Heart left ventricle (tissue), 13 donors: ENCODE measurements around the gene CDH2.

Experiments
- CTCF ChIP-seq, 12 donors: fragments of 200-600 bp; sonication (generic) in 4 of 12; IDR thresholded peaks; one replicate each; pipeline versions ENCODE4 v1.5.0 to v1.8.0; 2018 to 2022; ENCODE audit warnings: antibody characterized with exemption in 12 of 12, mild to moderate bottlenecking in 5 of 12
- POLR2A ChIP-seq, 2 donors: fragments of 450-650 bp; IDR thresholded peaks; one replicate each; pipeline ENCODE4 v1.6.1; 2017; ENCODE audit warnings: antibody characterized with exemption in 2 of 2, mild to moderate bottlenecking in 2 of 2, moderate library complexity in 2 of 2
- donor health status: ischemic (EF 13 %, LVEDD 7.1; RV severe dilation, severe dysfunction).
- donor health status: DM: no; HTN: yes; CAD: no.
- donor health status: DM: no; HTN: no; CAD: no.
- donor health status: ischemic (EF 25% LVEDD 6.9; RV normal size, moderate dysfunction).
- donor health status: ischemic (EF 25% LVEDD 5.7; RV mildly dilated, moderate dysfunction).
- donor health status: ischemic (EF 35%, LVEDD 5.7; RV mildly dilated, moderate dysfunction).
- donor health status: nonischemic (EF 11% LVEDD 7.7; RV severe dilation, severe dysfunction).
- donor health status: DM: yes; HTN: yes; CAD: no.
- donor health status: PGD.
- donor health status: ischemic (EF 29% LVEDD 5.4; RV normal size, mild dysfunction).
- donor health status: nonischemic (EF 23%, LVEDD 6.1; RV moderate dilation, normal function).

DNA sequence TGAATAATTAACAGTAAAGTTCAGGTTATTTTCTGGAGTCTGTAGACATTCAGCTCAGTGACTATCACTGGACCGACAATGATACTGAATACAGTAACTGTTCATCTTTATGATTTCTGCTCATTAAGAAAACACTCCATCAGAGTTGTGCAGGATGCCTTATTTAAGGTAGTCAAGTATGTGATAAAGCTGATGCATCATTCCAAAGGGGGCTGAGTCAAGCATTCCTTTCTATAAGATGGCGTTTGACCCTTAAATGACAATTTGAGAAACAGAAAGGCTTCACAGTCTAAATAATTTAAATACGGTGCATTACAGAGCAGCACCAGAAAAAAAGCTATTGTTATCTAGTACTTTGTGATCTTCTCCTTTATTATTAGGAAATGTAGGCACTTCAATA is 131.1 kb downstream of the CDH2 start:
- TF ChIP-seq CTCF (IDR thresholded peaks at IDR 0.05) (no peak), POLR2A (IDR thresholded peaks at IDR 0.05) (no peak)
